Endodermal cell (in vitro differentiated cells): ENCODE data around the gene MTCL1. TPM values are rescaled to one million over a fixed set of nuclear protein-coding genes. Genes with fewer than 3 reads are reported as not detected.

ENCODE experiments used
- DNase-seq: peaks from one replicate; pipeline ENCODE4 v3.0.0-alpha.2; 2017
- H3K27ac ChIP-seq: 2 replicates; pipeline ENCODE4 v1.5.1; 2013; ENCODE audit warnings: mild to moderate bottlenecking, low read depth, low read length, moderate library complexity
- H3K27me3 ChIP-seq: 2 replicates; pipeline ENCODE4 v1.6.1; 2013; ENCODE audit warnings: mild to moderate bottlenecking, low read length, moderate library complexity; ENCODE audit not compliant: insufficient read depth, control insufficient read depth, poor library complexity, severe bottlenecking
- H3K36me3 ChIP-seq: 2 replicates; pipeline ENCODE4 v1.7.0; 2013; ENCODE audit warnings: mild to moderate bottlenecking, low read length, moderate library complexity; ENCODE audit not compliant: control insufficient read depth, insufficient read depth
- H3K4me1 ChIP-seq: one replicate; pipeline ENCODE4 v1.7.0; 2013; ENCODE audit warnings: low read length; ENCODE audit not compliant: control insufficient read depth, insufficient read depth
- H3K4me3 ChIP-seq: 2 replicates; pipeline ENCODE4 v1.5.1; 2013; ENCODE audit warnings: mild to moderate bottlenecking, low read length, moderate library complexity
- H3K9ac ChIP-seq: 2 replicates; pipeline ENCODE4 v1.6.1; 2013; ENCODE audit warnings: mild to moderate bottlenecking, low read length, moderate library complexity; ENCODE audit not compliant: poor library complexity, severe bottlenecking; ENCODE audit errors: extremely low read depth
- H3K9me3 ChIP-seq: 2 replicates; pipeline ENCODE4 v1.6.1; 2013; ENCODE audit warnings: mild to moderate bottlenecking, low read length, moderate library complexity; ENCODE audit not compliant: control insufficient read depth
- H3K27ac Mint-ChIP-seq: 2 replicates; pipeline ENCODE4 v1.8.0; 2020; ENCODE audit warnings: mixed read lengths
- H3K27me3 Mint-ChIP-seq: 2 replicates; pipeline ENCODE4 v1.8.0; 2021; ENCODE audit warnings: mild to moderate bottlenecking, mixed read lengths; ENCODE audit not compliant: insufficient read depth
- H3K36me3 Mint-ChIP-seq: 2 replicates; pipeline ENCODE4 v1.8.0; 2020; ENCODE audit warnings: low read depth, mixed read lengths
- H3K4me1 Mint-ChIP-seq: 2 replicates; pipeline ENCODE4 v1.8.0; 2020; ENCODE audit warnings: mixed read lengths
- H3K4me3 Mint-ChIP-seq: 2 replicates; pipeline ENCODE4 v1.8.0; 2020; ENCODE audit warnings: mild to moderate bottlenecking, moderate library complexity, mixed read lengths
- H3K9me3 Mint-ChIP-seq: 2 replicates; pipeline ENCODE4 v1.8.0; 2020; ENCODE audit warnings: mild to moderate bottlenecking, mixed read lengths
- CTCF ChIP-seq: fragments of 200-600 bp; sonication (generic); conservative IDR thresholded peaks from 2 replicates; pipeline ENCODE4 v1.5.0; 2021; ENCODE audit warnings: antibody characterized with exemption, mild to moderate bottlenecking
- WGBS, 2 experiments: methylation state at CpG; one replicate each; pipeline versions ENCODE4 v1.1.5 to v1.1.7; 2013; ENCODE audit warnings: missing lambda C conversion rate in 2 of 2, mixed read lengths in 1 of 2; ENCODE audit not compliant: insufficient coverage in 1 of 2, insufficient read length in 1 of 2; 5-methylcytosine and 5-hydroxymethylcytosine counted together
- total RNA-seq, 2 donors: library from RNA; stranded (reverse); fragmentation: NEBNext Ultra II Directional in 1 of 2; extraction: Animal tissue kit (Norgen Biotek cat#: 25700) in 1 of 2; gene quantifications; 2 replicates in 1 of 2; 3 replicates in 1 of 2; pipeline ENCODE4 v1.2.1, GENCODE V29; 2021

MTCL1 gene
- total RNA-seq, 2 donors from 2014 or later: 15.0 to 26.0 TPM

DNA sequence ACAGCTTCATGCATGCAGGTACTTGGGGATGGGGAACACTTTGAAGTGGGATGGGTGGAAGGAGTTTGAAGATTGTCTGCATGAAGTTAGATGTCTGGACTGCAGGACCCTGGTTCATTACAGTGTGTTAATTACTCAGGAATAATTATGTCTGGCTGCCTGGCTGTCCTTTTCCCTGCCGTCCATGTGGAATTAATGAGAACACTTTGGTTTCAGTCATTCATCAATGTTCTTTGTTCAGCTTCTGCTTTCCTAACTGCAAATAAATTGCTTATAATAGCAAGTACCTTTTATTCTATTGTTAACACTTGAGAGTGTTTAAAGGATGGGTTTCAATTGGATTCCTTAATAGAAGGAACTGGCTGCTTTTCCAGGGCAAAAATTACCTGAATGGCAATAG lies 35.8 kb downstream of the MTCL1 start:
- H3K27me3 ChIP-seq: no peaks in the 10 kb centered on the region
- 90 to 100% methylated on average over 1 of the region's 1 CpG for WGBS, 2 experiments
- H3K4me1 Mint-ChIP-seq: peaks cover 3% of the 10 kb centered on the region
- TF ChIP-seq CTCF: no peak
- DNase-seq: no peak
- no peaks in the 10 kb centered on the region for H3K9me3 Mint-ChIP-seq
- H3K9ac ChIP-seq: no peak overlapping the region
- no peak overlapping the region for H3K4me3 Mint-ChIP-seq
- H3K4me3 ChIP-seq: no peak overlapping the region
- H3K27ac ChIP-seq: no peak overlapping the region
- no peaks in the 10 kb centered on the region for H3K36me3 ChIP-seq
- no peaks in the 10 kb centered on the region for H3K4me1 ChIP-seq
- H3K27ac Mint-ChIP-seq: no peak overlapping the region
- peaks cover 8% of the 10 kb centered on the region for H3K36me3 Mint-ChIP-seq
- no peaks in the 10 kb centered on the region for H3K9me3 ChIP-seq
- no peaks in the 10 kb centered on the region for H3K27me3 Mint-ChIP-seq

GRCh38 chr18:8741532-8741931 lies 36.2 kb downstream of the MTCL1 start:
- no peaks in the 10 kb centered on the region for H3K27me3 Mint-ChIP-seq
- no peaks in the 10 kb centered on the region for H3K27me3 ChIP-seq
- WGBS, 2 experiments: 86 to 95% methylated on average over 7 of the region's 7 CpGs
- H3K4me1 ChIP-seq: no peaks in the 10 kb centered on the region
- no peaks in the 10 kb centered on the region for H3K36me3 ChIP-seq
- H3K4me3 Mint-ChIP-seq: no peak overlapping the region
- H3K9me3 ChIP-seq: no peaks in the 10 kb centered on the region
- no peaks in the 10 kb centered on the region for H3K9me3 Mint-ChIP-seq
- no peak overlapping the region for H3K27ac ChIP-seq
- H3K27ac Mint-ChIP-seq: no peak overlapping the region
- H3K4me1 Mint-ChIP-seq: peaks cover 3% of the 10 kb centered on the region
- no peak for TF ChIP-seq CTCF
- H3K36me3 Mint-ChIP-seq: peaks cover 8% of the 10 kb centered on the region
- DNase-seq: no peak
- no peak overlapping the region for H3K4me3 ChIP-seq
- no peak overlapping the region for H3K9ac ChIP-seq

- Histone ChIP-seq H3K27ac (no peak overlapping the region), H3K4me1 (no peaks in the 10 kb centered on the region), H3K36me3 (no peaks in the 10 kb centered on the region), H3K27me3 (no peaks in the 10 kb centered on the region), H3K9me3 (no peaks in the 10 kb centered on the region), H3K4me3 (no peak overlapping the region), H3K9ac (no peak overlapping the region)
- Mint-ChIP-seq H3K36me3 (peaks cover 8% of the 10 kb centered on the region), H3K9me3 (no peaks in the 10 kb centered on the region), H3K27ac (no peak overlapping the region), H3K4me3 (no peak overlapping the region), H3K27me3 (no peaks in the 10 kb centered on the region), H3K4me1 (no peaks in the 10 kb centered on the region)
- no peak for DNase-seq
- no peak for TF ChIP-seq CTCF
- 96 to 97% methylated on average over 5 of the region's 6 CpGs for WGBS, 2 experiments
Observed at GRCh38 chr18:8742387-8743361, 37.3 kb downstream of the MTCL1 start.
